Astrocyte of the cerebellum (primary cell): ENCODE measurements around the gene ADCYAP1R1.

ENCODE experiments used
- DNase-seq: peaks from one replicate; pipeline ENCODE4 v3.0.0-alpha.2; 2011; ENCODE audit warnings: low read depth
- H3K4me3 ChIP-seq: 2 replicates; pipeline ENCODE4 v1.5.1; 2011; ENCODE audit warnings: mild to moderate bottlenecking, low read depth, low read length, moderate library complexity
- in situ Hi-C: cut with HindIII; loops from 2 replicates; pipeline ENCODE4 v1.10.0; 2017; ENCODE audit warnings: low sequenced_read_pairs
- TF ChIP-seq, protein P1 (sequence below): IDR thresholded peaks from 2 replicates; pipeline ENCODE4 v1.5.1; 2012; ENCODE audit warnings: low read length, low read depth, moderate library complexity, mild to moderate bottlenecking; ENCODE audit errors: missing control alignments

Gene ADCYAP1R1

DNA sequence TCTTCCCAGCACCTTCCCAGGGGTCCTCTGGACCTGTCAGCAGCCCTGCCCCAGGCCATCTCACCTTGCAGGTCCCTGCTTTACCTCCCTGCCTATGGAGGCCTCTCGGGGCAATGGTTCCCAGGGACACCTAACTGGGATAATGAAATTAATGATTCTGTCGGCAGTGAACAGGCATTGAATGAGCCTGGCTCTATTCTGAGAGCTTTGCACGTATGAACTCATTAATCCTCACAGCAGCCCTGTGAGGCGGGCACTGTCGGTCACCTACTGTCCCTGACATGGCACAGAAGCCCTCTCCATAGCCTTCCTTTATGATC lies 22.9 kb downstream of the ADCYAP1R1 start:
- in situ Hi-C loops, result no loop called here
- H3K4me3 ChIP-seq, result no peak overlapping the region
- no peak for DNase-seq
- TF ChIP-seq, protein P1, sequence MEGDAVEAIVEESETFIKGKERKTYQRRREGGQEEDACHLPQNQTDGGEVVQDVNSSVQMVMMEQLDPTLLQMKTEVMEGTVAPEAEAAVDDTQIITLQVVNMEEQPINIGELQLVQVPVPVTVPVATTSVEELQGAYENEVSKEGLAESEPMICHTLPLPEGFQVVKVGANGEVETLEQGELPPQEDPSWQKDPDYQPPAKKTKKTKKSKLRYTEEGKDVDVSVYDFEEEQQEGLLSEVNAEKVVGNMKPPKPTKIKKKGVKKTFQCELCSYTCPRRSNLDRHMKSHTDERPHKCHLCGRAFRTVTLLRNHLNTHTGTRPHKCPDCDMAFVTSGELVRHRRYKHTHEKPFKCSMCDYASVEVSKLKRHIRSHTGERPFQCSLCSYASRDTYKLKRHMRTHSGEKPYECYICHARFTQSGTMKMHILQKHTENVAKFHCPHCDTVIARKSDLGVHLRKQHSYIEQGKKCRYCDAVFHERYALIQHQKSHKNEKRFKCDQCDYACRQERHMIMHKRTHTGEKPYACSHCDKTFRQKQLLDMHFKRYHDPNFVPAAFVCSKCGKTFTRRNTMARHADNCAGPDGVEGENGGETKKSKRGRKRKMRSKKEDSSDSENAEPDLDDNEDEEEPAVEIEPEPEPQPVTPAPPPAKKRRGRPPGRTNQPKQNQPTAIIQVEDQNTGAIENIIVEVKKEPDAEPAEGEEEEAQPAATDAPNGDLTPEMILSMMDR, result no peak

DNA sequence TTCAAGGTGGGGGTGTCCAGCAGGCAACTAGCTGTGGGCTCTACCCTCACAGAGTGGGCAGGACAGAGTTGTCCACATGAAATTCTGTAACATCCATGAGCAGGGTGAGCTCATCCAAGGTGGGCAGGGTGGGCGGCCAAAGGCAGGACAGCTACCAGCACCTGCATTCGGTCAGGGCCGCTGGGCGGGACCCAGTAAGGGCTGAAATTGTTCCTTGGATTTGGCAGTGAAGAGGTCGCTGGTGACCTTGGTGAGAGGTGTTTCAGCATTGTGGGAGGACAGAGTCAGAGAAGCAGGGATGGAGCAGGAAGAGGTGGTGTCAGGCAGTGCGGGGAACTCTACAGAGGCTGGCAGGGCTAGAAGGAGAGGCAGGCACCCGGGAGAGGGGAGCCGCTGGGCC lies 23.9 kb downstream of the ADCYAP1R1 start:
- no peak for DNase-seq
- in situ Hi-C loops, result no loop called here
- no peak overlapping the region for H3K4me3 ChIP-seq
- TF ChIP-seq, protein P1, result no peak

DNA sequence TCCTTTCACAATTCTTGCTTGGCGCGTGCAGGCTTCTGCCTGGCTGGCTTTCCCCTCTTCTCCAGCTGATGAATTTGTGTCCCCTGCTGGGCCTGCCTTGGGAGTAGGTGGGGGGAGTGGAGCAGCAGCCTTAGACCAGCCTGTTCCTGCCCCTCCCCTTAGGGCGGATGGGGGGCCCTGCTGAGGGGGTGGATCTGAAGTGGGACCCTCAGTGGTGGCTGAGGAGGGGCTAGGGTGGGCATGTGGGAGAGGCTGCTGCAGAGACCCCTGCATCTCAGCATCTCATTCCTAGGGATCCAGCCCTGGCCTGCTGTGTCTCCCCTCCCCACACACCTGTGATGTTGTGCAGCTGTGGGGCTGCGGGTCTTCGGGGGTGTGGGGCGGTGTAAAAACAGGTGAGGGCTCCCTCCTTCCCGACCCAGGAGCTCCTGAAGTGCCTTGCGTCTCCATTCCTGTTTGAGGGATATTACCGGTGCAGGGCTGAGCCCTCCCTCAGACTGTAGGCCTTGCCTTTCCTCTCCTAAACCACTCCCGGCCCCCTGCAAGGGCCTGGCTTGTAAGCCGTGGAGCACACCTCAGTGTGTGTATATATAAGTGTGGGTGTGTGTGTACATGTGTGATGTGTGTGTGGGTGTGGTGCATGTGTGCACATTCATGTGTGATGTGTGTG lies 24.7 kb downstream of the ADCYAP1R1 start:
- no peak overlapping the region for H3K4me3 ChIP-seq
- TF ChIP-seq, protein P1, result no peak
- DNase-seq, result no peak
- in situ Hi-C loops, result no loop called here

DNA sequence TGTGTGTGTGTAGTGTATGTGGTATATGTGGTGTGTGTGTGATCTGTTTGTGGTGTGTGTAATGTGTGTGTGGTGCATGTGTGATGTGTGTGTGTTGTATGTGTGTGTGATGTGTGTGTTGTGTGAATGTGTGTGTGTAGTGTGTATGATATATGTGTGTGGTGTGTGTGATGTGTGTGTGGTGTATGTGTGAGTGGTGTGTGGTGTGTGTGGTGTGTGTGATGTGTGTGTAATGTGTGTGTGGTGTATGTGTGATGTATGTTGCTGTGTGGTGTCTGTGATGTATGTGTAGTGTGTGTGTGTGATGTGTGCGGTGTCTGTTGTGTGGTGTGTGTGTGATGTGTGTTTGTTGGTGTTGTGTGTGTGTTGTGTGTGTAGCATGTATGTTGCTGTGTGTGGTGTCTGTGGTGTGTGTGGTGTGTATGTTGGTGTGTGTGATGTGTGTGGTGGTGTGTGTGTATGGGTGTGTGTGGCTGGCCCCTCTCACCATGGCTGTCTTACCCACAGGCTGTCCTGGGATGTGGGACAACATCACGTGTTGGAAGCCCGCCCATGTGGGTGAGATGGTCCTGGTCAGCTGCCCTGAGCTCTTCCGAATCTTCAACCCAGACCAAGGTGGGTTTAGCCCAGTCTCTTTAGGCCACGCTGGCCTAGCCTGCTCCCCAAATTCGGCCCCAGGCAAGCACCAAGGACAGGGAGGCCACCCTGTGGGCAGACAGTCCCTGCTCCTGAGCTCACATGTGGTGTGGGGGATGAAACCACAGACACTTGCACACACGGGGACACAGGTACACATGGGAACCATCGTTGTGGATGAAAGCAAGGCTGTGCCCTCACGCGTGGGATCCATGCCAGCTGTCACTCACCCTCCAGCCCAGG lies 25.6 kb downstream of the ADCYAP1R1 start:
- in situ Hi-C loops, result no loop called here
- H3K4me3 ChIP-seq, result no peak overlapping the region
- TF ChIP-seq, protein P1, result no peak
- no peak for DNase-seq

DNA sequence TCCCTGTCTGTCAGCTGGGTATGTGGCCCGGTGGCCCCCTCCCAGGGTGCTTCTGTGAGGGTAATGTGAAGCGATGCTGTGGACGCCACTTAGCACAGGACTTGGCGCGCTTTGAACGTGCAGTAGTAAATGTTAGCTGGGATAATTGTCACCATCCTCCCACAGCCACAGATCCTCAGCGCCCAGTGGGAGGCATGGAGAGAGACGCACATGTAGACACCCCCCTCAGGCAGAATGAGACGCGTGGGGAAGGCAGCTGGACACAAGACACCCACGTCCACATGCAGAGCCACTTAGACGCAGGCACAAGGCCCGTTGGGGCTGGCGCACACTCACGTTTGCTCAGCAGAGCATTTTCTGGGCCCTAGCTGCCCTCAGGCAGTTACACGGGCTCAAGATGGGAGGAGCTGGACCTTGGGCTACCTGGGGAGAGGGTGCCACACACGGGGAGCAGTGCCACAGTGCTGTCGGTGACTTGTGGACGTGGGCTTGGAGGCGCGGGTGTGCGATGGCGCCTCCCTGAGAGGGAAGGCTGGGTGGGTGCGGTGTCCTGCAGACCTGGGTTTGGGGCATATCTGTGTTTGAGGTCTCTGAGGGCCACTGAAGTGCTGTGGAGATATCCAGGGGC lies 26.4 kb downstream of the ADCYAP1R1 start:
- in situ Hi-C loops, result no loop called here
- no peak for DNase-seq
- no peak overlapping the region for H3K4me3 ChIP-seq
- TF ChIP-seq, protein P1, result no peak

DNA sequence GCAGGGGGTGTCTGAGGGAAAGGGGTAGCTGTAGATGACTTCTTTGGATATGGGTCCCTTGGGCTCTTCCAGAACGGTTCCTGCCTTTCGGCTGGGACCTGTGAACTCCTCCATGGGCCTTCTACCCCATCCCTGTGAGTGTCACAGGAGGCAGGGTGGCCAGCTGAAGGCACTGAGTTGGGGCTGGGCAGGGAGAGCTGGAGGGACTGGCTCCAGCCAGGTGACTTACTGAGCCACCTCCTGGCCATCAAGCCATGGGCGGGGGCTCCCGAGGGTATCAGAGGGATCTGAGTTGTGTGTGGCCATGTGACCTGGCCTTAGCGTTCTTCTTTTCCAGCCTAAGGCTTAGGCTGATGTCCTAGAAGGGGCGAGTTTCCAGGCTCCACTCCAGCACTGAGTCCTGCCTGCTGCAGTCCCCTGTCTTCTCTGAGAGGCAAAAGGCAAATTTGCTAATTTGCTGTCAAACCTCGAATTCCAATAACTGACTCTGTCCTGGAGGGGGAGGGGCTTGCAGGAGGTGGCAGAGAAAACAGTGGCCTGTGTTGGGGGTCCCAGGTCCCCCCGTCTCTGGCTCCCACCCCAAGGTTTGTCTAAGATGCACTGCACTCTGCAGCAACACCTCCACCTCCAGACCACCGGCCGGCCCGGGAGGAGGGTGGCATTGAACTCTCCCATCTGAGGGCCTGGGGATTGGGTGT lies 27.2 kb downstream of the ADCYAP1R1 start:
- TF ChIP-seq, protein P1, result no peak
- in situ Hi-C loops, result no loop called here
- H3K4me3 ChIP-seq, result no peak overlapping the region
- no peak for DNase-seq
